ENCODE data around the gene EXD2.
A peak's percentile ranks its signal among the peaks of the same experiment; 100 is the strongest.

The EXD2 gene

DNA sequence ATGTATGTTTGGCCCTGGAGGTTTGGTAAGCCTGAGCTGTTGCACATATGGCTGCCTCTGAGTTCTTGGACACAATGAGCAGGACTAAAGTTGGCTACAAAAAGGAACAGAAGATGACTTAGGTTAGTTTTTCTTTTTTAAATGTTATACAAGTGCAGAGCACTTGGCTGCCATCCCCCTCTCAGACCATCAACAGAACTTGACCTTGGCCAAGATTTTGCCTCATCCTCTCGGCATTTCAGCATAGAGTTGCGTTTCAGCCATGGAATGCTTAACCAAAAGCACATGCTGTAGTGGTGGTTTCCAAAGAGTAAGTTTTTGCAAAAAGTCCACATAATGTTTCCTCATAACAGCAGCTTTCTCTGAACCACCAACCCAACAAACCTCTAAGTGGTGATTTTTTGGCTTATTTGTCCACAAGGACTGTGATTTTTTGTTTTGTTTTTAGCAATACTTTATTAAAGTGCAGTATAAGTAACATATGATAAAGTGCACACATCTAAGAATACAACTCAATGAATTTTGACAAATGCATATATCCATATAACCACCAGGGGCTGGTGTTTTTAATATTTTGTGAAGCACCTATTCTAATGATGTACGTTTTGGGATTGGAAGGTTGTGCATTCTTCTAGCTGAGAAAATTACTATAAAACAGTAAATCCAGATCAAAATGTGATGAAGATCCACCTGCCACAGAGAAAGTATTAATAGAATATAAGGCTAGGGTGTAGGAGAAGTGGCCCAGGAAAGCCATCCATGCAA lies 56.6 kb downstream of the EXD2 start:
- DNase-seq, result no peak

DNA sequence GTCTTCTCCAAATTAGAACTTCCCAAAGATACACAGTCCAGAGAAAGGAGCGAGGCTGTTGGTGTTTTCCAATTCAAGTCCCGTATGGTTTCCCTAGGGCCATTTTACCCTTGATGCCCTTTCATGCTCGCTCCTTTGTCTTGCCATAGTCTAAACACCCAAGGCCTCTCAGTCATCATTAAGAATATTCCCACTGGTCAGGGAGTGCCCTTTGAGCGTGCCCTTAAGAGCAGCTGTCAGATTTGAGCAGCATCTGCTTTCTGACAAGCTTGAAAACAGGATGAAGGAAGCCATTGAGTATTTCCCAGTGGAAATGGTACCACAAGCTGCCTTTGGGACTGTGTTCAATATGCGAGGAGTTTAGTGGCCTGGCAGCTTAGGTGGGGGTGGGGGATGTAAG lies 58.3 kb downstream of the EXD2 start:
- no peak for DNase-seq

DNA sequence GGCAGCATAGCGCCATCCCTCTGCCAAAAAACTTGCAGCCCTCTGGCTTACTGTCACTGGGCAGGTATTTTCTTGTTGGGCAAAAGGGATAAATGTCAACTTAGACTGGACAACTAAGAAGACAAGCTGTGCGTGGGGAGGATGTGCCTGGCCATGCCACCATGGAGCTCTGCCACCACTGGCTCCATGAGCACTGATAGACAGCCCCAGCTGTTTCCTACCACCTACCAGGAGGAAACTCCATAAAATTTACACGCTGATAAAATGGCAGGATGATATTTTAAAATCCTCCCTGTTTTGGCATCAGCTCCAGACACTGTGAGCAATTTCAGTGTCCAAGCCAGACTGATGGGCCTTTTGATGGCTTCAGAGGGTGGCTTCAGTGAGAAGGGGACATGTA lies 61.6 kb downstream of the EXD2 start:
- DNase-seq, result no peak

DNA sequence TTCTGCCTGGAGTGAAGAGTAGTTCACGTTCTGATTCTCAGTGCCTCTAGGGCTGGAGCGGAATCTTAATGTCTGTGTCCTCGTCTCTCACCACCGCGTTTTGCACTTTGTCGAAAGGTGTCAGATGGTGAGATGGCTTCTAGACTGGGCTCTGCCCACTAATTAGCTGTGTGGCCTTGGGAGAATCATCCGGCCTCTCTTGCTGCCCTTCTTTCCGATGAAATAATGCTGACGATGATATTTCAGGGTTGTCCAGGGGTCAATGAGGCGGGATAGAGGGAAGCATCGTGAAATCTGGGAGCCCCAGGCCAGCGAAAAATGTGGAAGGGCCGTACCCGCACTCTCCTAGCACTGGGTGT lies 67.8 kb downstream of the EXD2 start:
- DNase-seq, result no peak

DNA sequence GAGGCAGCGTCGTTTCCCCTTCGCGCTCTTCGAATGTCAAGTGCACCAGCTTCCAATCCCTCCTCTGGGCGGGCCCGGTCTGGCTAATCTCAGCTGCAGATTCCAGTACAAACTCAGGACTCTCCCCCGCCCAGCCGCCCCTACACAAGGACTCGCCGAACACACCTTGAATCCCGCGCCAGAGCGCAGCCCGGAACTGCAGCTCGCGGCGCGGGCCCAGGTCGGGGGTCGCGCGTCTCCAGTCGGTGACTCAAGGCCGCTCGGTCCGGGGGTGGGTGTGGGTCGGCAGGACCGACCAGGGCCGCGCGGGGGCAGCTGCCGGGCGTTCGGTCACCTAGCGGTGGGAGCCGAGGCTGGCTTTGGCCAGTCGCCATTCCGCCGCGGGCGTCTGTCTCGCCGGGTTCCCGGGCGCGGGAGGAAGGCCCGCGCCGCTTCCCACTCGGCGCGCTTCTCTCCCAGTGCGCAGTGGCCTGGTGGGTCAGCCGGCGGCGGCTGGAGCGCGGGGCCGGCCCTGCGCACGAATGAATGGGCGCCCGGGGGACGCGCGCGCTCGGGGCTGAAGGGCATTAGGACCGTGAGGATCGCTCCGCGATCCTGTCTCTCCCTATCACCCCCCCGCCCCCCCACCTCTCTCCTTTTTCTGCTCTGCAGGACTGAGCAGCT lies 68.4 kb downstream of the EXD2 start, which contains the start of gene GALNT16:
Gene GALNT16, plus strand, starts transcription at position 632 of the 663 bp plus-strand sequence. CDS start 133 bp downstream, outside the sequence.
- DNase-seq, result peak in 22 of 56 donors; percentile 5 to 57 (median 34)

DNA sequence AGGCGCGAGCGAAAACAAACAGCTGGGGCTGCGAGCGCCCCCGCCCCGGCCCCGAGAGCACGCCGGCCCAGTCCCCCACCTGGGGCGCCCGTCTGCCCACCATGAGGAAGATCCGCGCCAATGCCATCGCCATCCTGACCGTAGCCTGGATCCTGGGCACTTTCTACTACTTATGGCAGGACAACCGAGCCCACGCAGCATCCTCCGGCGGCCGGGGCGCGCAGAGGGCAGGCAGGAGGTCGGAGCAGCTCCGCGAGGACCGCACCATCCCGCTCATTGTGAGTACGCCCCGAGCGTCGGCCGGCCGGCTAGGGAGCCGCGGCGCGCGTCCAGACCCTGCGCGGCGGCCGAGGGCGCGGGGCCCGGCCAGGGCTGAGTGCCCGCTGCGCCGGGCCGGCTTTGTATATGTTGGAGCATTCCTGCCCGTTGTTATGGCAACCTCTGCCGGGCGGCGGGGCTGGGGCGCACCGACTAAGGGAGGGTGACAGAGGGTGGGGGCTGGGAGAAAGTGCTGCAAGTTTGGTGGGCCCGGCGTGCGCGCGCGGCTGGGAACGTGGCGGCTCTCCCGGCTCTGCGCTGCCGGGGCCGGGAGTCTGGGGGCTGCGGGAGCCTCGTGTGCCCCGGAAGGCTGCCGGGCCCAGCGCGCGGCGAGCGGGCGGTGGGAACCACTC lies 69.0 kb downstream of the EXD2 start:
- DNase-seq, result peak in 12 of 56 donors; percentile 4 to 52 (median 17)

DNA sequence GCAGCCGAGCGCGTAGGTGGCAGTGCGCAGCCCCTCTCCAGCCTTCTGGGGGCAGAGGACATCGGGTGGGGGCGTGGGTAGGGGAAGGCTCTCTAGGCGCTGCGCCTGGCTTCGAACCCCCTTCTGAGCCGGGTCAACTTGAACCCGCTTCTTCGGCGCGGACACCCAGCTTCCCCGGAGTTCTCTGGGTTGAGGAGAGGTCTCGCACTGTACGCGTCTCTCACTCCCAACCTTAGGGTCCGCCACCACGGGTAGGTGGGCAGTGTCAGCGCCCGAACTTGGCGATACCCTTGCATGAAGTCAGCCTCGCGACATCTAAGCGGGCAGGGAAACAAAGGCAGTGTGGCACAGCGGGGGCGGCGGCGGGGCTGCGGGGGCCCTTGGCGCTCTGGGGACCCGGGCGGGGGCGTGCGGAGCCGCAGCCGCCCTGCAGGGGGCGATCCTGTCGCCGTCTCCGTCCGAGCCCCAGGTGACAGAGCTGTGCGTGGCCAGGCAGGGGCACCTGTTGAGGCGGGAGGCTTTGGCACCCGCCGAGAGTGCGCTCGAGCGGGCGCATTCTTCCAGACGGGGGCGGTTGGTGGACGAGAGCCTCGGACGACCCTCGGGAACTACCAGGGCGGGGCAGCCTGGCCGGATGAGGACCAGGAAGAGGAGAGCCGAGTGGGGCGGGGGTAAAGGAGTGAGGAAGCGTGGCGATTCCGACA lies 69.7 kb downstream of the EXD2 start:
- peak in 16 of 56 donors; percentile 5 to 47 (median 18) for DNase-seq

DNA sequence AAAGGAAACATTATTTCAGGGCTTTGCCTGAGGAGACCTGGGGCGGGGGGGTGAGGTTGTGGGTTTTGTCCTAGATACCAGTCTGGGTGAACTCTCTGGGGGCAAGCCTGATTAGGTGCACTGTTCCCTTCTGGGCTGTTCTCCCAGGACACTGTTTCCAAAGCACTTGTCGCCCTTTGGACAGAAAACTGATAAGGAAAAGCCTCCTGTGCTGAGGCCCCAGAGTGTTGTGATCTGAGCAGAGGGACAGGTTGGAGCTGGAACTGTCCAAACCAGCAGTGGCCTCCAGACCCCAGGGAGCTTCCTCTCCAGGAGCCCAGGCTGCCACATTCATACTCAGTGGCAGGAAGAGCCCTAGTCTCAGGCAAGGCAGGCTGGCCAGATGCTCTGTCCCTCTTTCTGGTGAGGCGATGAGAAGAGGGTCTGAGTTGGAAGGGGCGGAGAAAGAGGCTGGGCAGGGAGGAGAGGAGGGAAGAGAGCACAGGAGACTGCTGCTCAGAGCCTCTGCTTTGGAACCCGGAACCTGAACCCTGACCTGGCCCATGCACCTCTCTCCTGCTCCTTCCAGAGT lies 70.5 kb downstream of the EXD2 start:
- no peak for DNase-seq

DNA sequence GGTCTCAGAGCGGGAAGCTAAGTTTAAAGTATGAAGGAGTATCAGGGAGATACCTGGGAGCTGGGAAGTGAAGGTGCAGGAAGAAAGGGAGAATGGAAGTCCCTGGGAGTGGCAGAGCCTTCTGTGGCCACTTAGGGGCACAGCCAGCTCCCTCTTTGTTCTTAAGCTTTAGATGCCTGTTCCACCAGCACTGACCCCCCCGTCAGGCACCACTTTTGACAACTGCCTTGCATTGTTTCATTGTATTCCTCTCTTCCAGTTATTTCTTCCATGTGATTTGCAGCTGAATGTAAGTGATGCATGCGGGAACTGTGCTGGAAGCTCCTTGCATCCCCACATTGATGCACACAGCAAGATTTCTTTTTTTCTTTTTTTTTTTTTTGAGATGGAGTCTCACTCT lies 71.2 kb downstream of the EXD2 start:
- DNase-seq, result peak in 2 of 56 donors; percentile 4 to 12

DNA sequence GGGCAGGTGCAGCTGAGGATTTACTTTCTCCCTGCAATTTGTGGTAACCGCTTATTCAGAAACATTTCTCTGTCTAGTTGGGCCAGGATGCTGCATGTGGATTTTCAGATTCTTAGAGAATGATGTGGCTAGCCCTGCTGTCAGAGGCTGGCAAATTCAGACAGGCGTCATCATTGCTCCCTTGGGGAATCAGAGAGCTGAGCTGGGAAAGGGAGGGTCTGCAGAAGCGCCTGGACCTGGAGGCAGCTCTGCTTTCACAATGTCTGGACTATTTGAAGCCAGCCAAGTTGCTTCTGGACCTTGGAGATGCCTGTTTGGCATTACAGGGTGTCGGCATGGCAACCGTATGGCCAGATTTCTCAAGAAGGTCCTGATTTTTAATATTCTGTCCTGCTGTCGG lies 72.1 kb downstream of the EXD2 start:
- DNase-seq, result peak in 20 of 56 donors; percentile 10 to 56 (median 24)

DNA sequence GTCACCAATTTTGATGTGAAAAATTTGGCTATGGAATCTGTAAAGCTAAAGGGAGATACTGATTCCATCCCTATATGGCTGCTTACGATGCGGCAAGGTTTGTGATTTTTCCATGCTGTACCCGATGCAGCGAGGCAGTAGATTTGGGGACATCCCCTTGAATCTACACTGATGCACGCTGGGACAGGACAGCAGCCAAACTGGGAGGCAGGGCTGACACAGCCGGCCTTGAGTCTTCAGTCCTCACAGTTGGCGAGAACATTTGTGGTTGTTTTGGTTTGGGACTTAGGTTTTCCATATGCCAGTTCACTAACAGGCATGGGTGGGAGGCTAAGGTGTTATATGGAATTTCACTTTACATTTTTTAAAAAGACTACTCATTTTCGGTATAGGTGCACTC lies 72.5 kb downstream of the EXD2 start:
- DNase-seq, result peak in 11 of 56 donors; percentile 8 to 51 (median 21)

DNA sequence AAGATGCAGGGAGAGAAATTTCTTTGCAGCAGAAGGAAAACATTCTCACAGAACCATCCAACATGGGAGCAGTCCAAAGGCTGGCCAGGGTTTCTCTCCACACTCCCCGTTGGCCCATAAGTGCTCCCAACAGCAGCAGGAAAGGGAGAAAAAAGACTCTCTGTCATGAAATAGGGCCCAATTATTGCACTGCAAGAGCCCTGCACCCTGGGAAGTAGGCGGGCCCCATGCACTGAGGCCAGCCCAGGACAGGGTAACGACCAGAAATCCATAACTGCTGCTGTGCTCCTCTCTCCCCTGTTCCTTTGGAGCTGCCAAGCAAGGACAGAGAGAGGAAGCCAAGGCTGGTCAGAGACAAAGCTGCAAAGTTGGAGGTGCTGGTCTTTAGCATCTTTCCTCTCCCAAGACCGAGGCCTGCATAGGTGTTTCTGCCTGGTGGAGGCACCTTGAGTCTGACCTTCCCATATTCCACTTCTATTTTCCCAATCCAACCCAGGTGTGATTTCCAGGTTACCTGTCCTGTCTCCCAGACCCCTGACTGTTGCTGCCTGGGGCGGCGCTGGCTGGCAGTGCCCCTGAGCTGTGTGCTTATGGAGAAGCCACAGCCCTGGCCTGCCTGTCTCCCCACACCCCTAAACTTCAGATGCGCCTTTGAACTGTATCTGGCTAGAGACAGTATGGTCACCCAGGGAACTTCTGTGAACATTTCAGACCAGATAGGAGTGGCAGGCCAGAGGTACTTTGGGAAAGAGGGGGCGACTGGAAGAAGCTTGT lies 75.5 kb downstream of the EXD2 start:
- DNase-seq, result peak in 5 of 56 donors; percentile 6 to 38 (median 9)

DNA sequence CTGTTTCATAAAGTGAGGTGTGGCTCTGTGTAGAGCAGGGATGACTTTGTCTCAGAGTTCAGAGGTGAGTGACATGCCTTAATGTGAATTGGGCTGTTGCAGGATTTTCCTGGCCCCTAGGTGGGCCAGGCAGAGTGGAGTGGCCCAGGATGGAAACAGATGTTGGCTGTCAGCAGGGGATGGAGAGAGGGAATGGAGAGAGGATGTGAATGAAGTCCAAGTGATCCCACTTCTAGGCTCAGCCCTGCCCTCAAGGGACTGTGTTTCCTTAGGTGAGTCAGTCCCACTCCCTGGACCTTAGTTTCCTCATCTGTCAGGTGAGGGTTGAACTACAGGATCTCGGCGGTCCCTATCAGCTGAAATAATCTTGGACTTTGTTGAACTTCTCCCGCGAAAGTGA lies 76.2 kb downstream of the EXD2 start:
- DNase-seq, result no peak

DNA sequence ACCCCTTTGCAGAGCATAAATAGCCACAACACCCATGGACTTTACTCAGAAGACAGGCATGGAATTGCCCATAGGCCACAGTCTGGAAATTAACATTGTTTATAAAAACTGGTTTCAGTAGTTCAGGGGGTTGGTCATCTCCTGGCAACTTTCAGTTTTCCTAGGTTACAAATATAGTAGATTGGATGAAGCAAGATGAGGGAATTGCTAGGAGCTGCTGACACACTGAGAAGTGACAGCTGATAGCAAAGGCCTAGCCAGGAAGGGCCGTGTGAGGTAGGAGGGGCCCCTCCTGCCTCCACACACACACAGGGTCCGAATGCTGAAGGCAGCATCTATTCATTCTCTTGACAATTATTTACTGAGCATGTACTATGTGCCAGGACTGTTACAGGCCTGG lies 76.9 kb downstream of the EXD2 start:
- DNase-seq, result no peak

DNA sequence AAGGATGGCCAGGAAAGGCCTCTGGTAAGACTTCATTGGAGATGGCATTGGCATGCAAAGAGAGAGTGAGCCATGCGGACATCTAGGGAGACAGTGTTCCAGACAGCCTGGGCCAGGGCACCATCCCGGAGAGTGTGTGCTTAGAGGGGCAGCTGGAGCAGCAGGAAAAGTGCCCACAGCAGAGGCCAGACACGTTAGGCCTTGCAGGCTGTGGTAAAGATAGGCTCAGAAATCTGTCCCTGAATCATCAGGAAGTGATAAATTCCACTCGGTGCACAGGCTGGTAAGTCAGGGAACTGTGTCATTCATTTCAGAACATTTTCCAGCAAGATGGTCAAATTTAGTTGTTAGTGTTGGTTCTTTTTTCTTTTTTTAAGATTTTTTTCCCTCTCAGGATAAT lies 77.5 kb downstream of the EXD2 start:
- DNase-seq, result no peak

DNA sequence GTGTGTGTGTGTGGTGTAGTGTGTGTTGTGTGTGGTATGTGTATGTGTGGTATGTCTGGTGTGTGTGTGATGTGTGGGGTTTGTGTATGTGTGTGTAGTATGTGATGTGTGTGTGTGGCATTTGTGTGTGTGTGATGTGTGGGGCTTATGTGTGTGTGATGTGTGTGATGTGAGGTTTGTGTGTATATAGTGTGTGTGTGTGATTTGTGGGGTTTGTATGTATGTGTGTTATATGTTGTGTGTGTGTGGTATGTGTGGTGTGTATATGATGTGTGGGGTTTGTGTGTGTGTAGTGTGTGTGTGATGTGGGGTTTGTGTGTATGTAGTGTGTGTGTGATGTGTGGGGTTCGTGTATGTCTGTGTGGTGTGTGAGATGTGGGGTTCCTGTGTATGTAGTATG lies 78.1 kb downstream of the EXD2 start:
- DNase-seq, result no peak

DNA sequence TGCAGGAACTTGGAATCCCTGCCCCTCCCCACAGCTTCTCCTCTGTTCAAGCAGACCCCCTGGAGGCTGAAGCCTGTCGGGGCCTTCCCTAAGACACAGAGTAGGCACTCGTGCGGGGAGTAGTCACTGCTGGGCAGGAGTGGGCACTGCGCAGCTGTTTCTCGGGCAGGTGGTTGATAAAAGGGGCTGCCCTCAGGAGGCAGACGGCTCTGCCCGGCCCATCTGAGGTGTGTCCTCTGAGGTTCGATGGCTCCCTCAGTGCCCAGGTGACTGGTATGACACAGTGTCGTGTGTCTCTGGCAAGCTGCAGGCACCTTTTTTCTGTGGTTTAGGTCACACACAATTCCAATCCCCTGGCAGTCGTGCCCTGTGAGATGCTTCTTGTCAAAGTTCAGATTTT lies 78.8 kb downstream of the EXD2 start:
- DNase-seq, result no peak

DNA sequence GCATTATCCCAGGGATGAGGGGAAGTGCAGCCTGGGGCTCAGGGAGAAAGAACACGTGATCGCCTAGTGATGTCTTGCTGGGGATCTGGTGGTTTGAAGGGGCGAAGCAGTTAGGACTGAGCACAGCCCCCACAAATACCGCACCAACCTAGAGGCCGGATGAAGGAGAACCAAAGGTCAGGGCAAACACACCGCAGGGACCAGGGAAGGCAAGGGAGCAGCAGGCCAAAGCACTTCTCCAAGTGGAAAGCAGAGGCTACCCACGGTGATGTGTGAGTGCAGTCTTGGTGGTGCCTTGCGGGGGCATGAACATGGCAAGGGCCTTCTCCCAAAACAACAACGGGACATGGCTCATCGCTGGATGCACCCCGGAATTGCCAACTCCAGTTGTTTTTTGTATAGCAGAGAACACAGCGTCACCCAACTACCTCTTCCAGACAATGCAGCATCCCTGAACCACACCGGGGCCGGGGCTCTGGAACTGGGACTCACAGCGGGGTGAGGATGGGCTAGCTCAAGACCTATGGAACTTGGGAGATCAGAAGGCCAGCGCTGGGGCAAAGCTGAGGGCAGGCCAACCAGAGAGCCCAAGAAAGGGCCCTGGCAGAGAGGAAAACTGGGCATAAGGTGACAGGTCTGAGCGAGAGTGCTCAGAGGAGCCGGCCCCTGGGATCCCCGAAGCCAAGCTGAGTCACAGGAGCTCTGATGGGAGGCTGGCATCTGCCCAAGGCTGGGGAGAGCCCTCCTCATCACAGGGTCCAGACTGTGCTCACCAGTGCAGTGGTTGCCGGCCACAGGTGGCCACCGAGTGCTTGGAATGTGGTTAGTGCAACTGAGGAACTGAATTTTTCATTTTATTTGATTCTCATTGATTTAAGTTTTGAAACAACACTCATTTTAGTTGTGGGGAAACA lies 79.8 kb downstream of the EXD2 start:
- peak in 2 of 56 donors; percentile 25 to 29 for DNase-seq

DNA sequence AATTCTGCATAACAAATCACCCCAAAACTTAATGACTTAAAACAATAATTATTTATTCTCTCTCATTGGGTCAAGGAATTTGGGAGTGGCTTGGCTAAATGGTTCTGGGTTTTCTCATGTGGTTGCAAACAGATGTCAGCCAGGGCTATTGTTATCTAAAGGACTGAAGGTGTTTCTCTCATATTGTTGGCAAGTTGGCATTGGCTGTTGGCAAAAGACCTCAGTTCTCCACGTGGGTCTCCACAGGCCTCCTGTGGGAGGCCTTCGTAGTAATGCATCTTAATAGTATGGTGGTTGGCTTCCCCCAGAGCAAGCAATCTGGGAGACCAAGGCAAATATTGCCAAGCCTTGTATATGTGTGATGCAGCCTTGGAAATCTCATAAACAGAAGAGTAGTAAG lies 83.0 kb downstream of the EXD2 start:
- no peak for DNase-seq
